HCT116 (cell line): ENCODE results near the gene GALNT5.

Experiments
- CEBPB ChIP-seq: IDR thresholded peaks from 2 replicates; pipeline ENCODE4 v1.6.1; 2012; ENCODE audit warnings: low read depth
- EGR1 ChIP-seq: IDR thresholded peaks from 2 replicates; pipeline ENCODE4 v1.6.1; 2012; ENCODE audit warnings: low read depth
- EZH2 ChIP-seq: fragments of 200-600 bp; sonication (generic); IDR thresholded peaks from 2 replicates; pipeline ENCODE4 v1.6.1; 2017; ENCODE audit warnings: antibody characterized with exemption, mixed run types
- EZH2phosphoT487 ChIP-seq: fragments of 200-600 bp; IDR thresholded peaks from 2 replicates; pipeline ENCODE4 v1.6.1; 2018; ENCODE audit warnings: antibody characterized with exemption, borderline replicate concordance
- JUND ChIP-seq: IDR thresholded peaks from 2 replicates; pipeline ENCODE4 v1.6.1; 2012
- POLR2A ChIP-seq: IDR thresholded peaks from 2 replicates; pipeline ENCODE4 v1.7.0; 2011; ENCODE audit warnings: borderline replicate concordance; ENCODE audit not compliant: insufficient read depth, insufficient read length; ENCODE audit errors: extremely low read depth
- ZNF274 ChIP-seq: fragments of 200-500 bp; sonication (Bioruptor generic); IDR thresholded peaks from 2 replicates; pipeline ENCODE4 v1.6.1; 2014; ENCODE audit warnings: mild to moderate bottlenecking, low read depth, low read length, inconsistent platforms
- TF ChIP-seq, protein P1 (sequence below), 3 experiments: fragments of 200-600 bp in 1 of 3; sonication (generic) in 1 of 3; IDR thresholded peaks in 2 of 3; conservative IDR thresholded peaks in 1 of 3; 2 replicates each; pipeline ENCODE4 v1.5.1; 2012 to 2017; ENCODE audit warnings: low read depth in 2 of 3, low read length in 2 of 3, antibody characterized with exemption in 1 of 3, borderline replicate concordance in 1 of 3, control low read depth in 1 of 3, mild to moderate bottlenecking in 1 of 3, mixed read lengths in 1 of 3, mixed run types in 1 of 3, moderate library complexity in 1 of 3; ENCODE audit not compliant: insufficient read depth in 1 of 3
- TF ChIP-seq, protein P2 (sequence below): IDR thresholded peaks from 2 replicates; pipeline ENCODE4 v1.6.1; 2012; ENCODE audit warnings: low read depth

GRCh38 chr2:157291018-157291417 lies 33.5 kb downstream of the GALNT5 start:
- TF ChIP-seq, protein P1, sequence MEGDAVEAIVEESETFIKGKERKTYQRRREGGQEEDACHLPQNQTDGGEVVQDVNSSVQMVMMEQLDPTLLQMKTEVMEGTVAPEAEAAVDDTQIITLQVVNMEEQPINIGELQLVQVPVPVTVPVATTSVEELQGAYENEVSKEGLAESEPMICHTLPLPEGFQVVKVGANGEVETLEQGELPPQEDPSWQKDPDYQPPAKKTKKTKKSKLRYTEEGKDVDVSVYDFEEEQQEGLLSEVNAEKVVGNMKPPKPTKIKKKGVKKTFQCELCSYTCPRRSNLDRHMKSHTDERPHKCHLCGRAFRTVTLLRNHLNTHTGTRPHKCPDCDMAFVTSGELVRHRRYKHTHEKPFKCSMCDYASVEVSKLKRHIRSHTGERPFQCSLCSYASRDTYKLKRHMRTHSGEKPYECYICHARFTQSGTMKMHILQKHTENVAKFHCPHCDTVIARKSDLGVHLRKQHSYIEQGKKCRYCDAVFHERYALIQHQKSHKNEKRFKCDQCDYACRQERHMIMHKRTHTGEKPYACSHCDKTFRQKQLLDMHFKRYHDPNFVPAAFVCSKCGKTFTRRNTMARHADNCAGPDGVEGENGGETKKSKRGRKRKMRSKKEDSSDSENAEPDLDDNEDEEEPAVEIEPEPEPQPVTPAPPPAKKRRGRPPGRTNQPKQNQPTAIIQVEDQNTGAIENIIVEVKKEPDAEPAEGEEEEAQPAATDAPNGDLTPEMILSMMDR (IDR thresholded peaks at IDR 0.05 in 2 of 3, conservative IDR thresholded peaks at IDR 0.05 in 1 of 3; ENCODE audit: borderline replicate concordance in 1 of 3, insufficient read depth in 1 of 3, low read depth in 2 of 3, low read length in 2 of 3) = no peak
- TF ChIP-seq, protein P2, sequence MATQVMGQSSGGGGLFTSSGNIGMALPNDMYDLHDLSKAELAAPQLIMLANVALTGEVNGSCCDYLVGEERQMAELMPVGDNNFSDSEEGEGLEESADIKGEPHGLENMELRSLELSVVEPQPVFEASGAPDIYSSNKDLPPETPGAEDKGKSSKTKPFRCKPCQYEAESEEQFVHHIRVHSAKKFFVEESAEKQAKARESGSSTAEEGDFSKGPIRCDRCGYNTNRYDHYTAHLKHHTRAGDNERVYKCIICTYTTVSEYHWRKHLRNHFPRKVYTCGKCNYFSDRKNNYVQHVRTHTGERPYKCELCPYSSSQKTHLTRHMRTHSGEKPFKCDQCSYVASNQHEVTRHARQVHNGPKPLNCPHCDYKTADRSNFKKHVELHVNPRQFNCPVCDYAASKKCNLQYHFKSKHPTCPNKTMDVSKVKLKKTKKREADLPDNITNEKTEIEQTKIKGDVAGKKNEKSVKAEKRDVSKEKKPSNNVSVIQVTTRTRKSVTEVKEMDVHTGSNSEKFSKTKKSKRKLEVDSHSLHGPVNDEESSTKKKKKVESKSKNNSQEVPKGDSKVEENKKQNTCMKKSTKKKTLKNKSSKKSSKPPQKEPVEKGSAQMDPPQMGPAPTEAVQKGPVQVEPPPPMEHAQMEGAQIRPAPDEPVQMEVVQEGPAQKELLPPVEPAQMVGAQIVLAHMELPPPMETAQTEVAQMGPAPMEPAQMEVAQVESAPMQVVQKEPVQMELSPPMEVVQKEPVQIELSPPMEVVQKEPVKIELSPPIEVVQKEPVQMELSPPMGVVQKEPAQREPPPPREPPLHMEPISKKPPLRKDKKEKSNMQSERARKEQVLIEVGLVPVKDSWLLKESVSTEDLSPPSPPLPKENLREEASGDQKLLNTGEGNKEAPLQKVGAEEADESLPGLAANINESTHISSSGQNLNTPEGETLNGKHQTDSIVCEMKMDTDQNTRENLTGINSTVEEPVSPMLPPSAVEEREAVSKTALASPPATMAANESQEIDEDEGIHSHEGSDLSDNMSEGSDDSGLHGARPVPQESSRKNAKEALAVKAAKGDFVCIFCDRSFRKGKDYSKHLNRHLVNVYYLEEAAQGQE = no peak
- TF ChIP-seq CEBPB (no peak), EZH2 (no peak), JUND (no peak), POLR2A (no peak), EZH2phosphoT487 (no peak), ZNF274 (no peak), EGR1 (no peak)
